Mesothelial cell of epicardium (in vitro differentiated cells): Measurements from ENCODE around the gene ZNRF3. TPM values are rescaled to one million over a fixed set of nuclear protein-coding genes. Genes with fewer than 3 reads are reported as not detected.

Experiments used
- DNase-seq, 2 experiments: peaks; one replicate each; pipeline ENCODE4 v3.0.0; 2021; ENCODE audit warnings: low spot score in 2 of 2; ENCODE audit not compliant: unreplicated experiment in 2 of 2
- H3K27ac Mint-ChIP-seq: 2 replicates; pipeline ENCODE4 v1.8.0; 2021; ENCODE audit warnings: mixed read lengths
- H3K27me3 Mint-ChIP-seq: 2 replicates; pipeline ENCODE4 v1.8.0; 2021; ENCODE audit warnings: low read depth, mixed read lengths
- H3K36me3 Mint-ChIP-seq: 2 replicates; pipeline ENCODE4 v1.8.0; 2021; ENCODE audit warnings: mixed read lengths
- H3K4me1 Mint-ChIP-seq: 2 replicates; pipeline ENCODE4 v1.8.0; 2021; ENCODE audit warnings: mixed read lengths
- H3K4me3 Mint-ChIP-seq: 2 replicates; pipeline ENCODE4 v1.8.0; 2021; ENCODE audit warnings: mild to moderate bottlenecking, moderate library complexity, mixed read lengths
- H3K9me3 Mint-ChIP-seq: 2 replicates; pipeline ENCODE4 v1.8.0; 2021; ENCODE audit warnings: mixed read lengths
- CTCF ChIP-seq: fragments of 200-600 bp; sonication (generic); IDR thresholded peaks from one replicate; pipeline ENCODE4 v1.5.0; 2021; ENCODE audit warnings: antibody characterized with exemption; ENCODE audit not compliant: unreplicated experiment
- total RNA-seq: library from RNA; stranded (reverse); gene quantifications from 3 replicates; pipeline ENCODE4 v1.2.1, GENCODE V29; 2021

The ZNRF3 gene
- total RNA-seq, 1 donor from 2014 or later: 37.3 TPM

GRCh38 chr22:28892175-28892731 lies 8.9 kb downstream of the ZNRF3 start:
- H3K4me1 Mint-ChIP-seq: peaks cover 58% of the 10 kb centered on the region
- peak overlapping the region; percentile 70 for H3K27ac Mint-ChIP-seq
- no peak overlapping the region for H3K4me3 Mint-ChIP-seq
- H3K36me3 Mint-ChIP-seq: no peaks in the 10 kb centered on the region
- no peaks in the 10 kb centered on the region for H3K27me3 Mint-ChIP-seq
- no peak for DNase-seq
- no peak for TF ChIP-seq CTCF
- no peaks in the 10 kb centered on the region for H3K9me3 Mint-ChIP-seq

GRCh38 chr22:28893810-28894209 lies 10.4 kb downstream of the ZNRF3 start:
- DNase-seq: no peak
- peak overlapping the region; percentile 21 for H3K27ac Mint-ChIP-seq
- H3K36me3 Mint-ChIP-seq: no peaks in the 10 kb centered on the region
- H3K9me3 Mint-ChIP-seq: no peaks in the 10 kb centered on the region
- H3K4me3 Mint-ChIP-seq: no peak overlapping the region
- no peak for TF ChIP-seq CTCF
- H3K27me3 Mint-ChIP-seq: no peaks in the 10 kb centered on the region
- H3K4me1 Mint-ChIP-seq: peaks cover 60% of the 10 kb centered on the region

- no peak for DNase-seq
- peaks cover 63% of the 10 kb centered on the region for H3K4me1 Mint-ChIP-seq
- H3K27me3 Mint-ChIP-seq: no peaks in the 10 kb centered on the region
- H3K36me3 Mint-ChIP-seq: no peaks in the 10 kb centered on the region
- no peak for TF ChIP-seq CTCF
- H3K9me3 Mint-ChIP-seq: no peaks in the 10 kb centered on the region
- no peak overlapping the region for H3K4me3 Mint-ChIP-seq
- peak overlapping the region; percentile 87 for H3K27ac Mint-ChIP-seq
These were observed 11.0 kb downstream of the ZNRF3 start for GRCh38 chr22:28894334-28894733.

GRCh38 chr22:28894807-28895206 lies 11.4 kb downstream of the ZNRF3 start:
- Mint-ChIP-seq H3K36me3 (no peaks in the 10 kb centered on the region), H3K27ac (peak overlapping the region; percentile 87), H3K4me3 (no peak overlapping the region), H3K27me3 (no peaks in the 10 kb centered on the region), H3K9me3 (no peaks in the 10 kb centered on the region), H3K4me1 (peaks cover 59% of the 10 kb centered on the region)
- no peak for TF ChIP-seq CTCF
- DNase-seq: no peak

- H3K36me3 Mint-ChIP-seq: no peaks in the 10 kb centered on the region
- no peak for TF ChIP-seq CTCF
- H3K9me3 Mint-ChIP-seq: no peaks in the 10 kb centered on the region
- H3K27me3 Mint-ChIP-seq: no peaks in the 10 kb centered on the region
- DNase-seq: no peak
- H3K4me1 Mint-ChIP-seq: peaks cover 65% of the 10 kb centered on the region
- no peak overlapping the region for H3K4me3 Mint-ChIP-seq
- H3K27ac Mint-ChIP-seq: peak overlapping the region; percentile 85
These were observed 13.2 kb downstream of the ZNRF3 start for GRCh38 chr22:28896611-28897010.

GRCh38 chr22:28898233-28898629 lies 14.9 kb downstream of the ZNRF3 start:
- DNase-seq: no peak
- TF ChIP-seq CTCF: no peak
- peak overlapping the region; percentile 90 for H3K27ac Mint-ChIP-seq
- H3K9me3 Mint-ChIP-seq: no peaks in the 10 kb centered on the region
- H3K4me1 Mint-ChIP-seq: peaks cover 64% of the 10 kb centered on the region
- no peaks in the 10 kb centered on the region for H3K36me3 Mint-ChIP-seq
- no peak overlapping the region for H3K4me3 Mint-ChIP-seq
- H3K27me3 Mint-ChIP-seq: no peaks in the 10 kb centered on the region
